Activated naive CD8-positive, alpha-beta T cell treated with anti-CD3 and anti-CD28 coated beads, Interleukin-2, amount 10 ng/mL, durations not matched to agents 7 days and 5 days (primary cell): Measurements from ENCODE around the gene KDM6A. TPM values are rescaled to one million over a fixed set of nuclear protein-coding genes. Genes with fewer than 3 reads are reported as not detected.
A peak's percentile ranks its signal among the peaks of the same experiment; 100 is the strongest.
"Not testable (repeated sequence)": the region's sequence is repeated elsewhere in the genome, so short reads cannot be mapped to it uniquely, and the experiment has no call there.

Experiments used
- ATAC-seq: fragments of 150-1000 bp; cut with Tn5 transposase; one replicate; pipeline ENCODE4 v1.10.0; 2021; ENCODE audit warnings: low read depth, moderate library complexity
- POLR2A ChIA-PET: fragments of 350-600 bp; sonication (Branson Sonifier 250); formaldehyde crosslinking; loops from one replicate; lab custom pipeline; 2021; ENCODE audit warnings: antibody characterized with exemption; lab: Charles Lee
- DNase-seq: peaks from one replicate; pipeline ENCODE4 v3.0.0; 2021
- H3K27ac Mint-ChIP-seq: one replicate; pipeline ENCODE4 v1.8.0; 2022; ENCODE audit warnings: mild to moderate bottlenecking, mixed read lengths
- H3K27me3 Mint-ChIP-seq: one replicate; pipeline ENCODE4 v1.8.0; 2022; ENCODE audit warnings: mild to moderate bottlenecking, moderate library complexity, mixed read lengths
- H3K36me3 Mint-ChIP-seq: one replicate; pipeline ENCODE4 v1.8.0; 2021; ENCODE audit warnings: mild to moderate bottlenecking, mixed read lengths
- H3K4me1 Mint-ChIP-seq: one replicate; pipeline ENCODE4 v1.8.0; 2021; ENCODE audit warnings: mixed read lengths
- H3K4me3 Mint-ChIP-seq: one replicate; pipeline ENCODE4 v1.8.0; 2022; ENCODE audit warnings: mild to moderate bottlenecking, moderate library complexity, mixed read lengths
- H3K9me3 Mint-ChIP-seq: one replicate; pipeline ENCODE4 v1.8.0; 2021; ENCODE audit warnings: mixed read lengths
- total RNA-seq, 2 experiments: library from RNA; stranded (reverse); gene quantifications; one replicate each; pipeline ENCODE4 v1.2.3, GENCODE V29; 2021

Gene KDM6A
- total RNA-seq, 2 experiments from 2014 or later = 31.3 to 37.5 TPM

DNA sequence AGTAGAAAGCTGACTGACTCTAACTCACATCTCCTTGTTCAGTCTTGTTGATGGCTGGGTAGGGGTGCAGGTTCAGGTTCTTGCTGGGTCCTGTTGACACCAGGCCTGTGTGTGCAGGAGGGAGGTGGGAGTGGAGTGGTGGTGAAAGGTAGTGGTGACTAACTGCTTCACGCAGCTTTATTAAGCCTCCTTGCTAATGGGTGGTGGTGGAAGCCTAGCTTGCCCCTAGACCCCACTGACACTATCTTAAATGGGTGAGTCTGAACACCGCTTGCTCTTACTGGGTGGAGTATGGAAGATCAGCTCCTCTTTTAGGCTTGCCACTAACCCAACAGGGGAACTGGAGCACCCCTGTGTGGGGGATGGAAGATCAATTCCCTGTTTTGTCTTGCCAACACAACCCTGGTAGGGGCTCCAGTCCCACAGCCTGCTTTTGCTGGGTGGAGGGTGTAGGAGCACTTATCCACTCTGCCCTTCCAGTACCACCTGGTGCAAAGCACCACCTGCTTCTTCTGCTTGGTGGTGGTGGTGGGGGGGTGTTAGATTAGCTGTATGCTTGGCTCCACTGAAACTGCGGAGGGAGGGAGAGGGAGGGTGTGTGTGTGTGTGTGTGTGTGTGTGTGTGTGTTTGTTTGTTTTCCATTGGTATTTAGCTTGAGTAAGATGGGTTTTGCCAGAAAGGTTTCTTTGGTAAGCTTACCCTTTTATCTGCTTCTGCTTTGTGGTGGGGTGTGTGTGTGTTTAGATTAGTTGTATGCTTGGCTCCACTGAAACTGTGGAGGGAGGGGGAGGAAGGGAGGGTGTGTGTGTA, 25.6 kb downstream of the KDM6A start:
- Mint-ChIP-seq H3K9me3 (peaks cover 1% of the 10 kb centered on the region), H3K36me3 (peaks cover 30% of the 10 kb centered on the region), H3K27ac (peak overlapping the region; percentile 60), H3K4me3 (peak overlapping the region; percentile 48), H3K4me1 (peaks cover 29% of the 10 kb centered on the region), H3K27me3 (no peaks in the 10 kb centered on the region)
- peak; percentile 52 for ATAC-seq
- POLR2A ChIA-PET = interaction anchor here (0.6 to 2.0 kb wide), 3 partner anchors 21 to 26 kb away, joined by 3 to 6 read pairs (median 4); partner anchors contain the start of gene KDM6A
- no peak for DNase-seq

DNA sequence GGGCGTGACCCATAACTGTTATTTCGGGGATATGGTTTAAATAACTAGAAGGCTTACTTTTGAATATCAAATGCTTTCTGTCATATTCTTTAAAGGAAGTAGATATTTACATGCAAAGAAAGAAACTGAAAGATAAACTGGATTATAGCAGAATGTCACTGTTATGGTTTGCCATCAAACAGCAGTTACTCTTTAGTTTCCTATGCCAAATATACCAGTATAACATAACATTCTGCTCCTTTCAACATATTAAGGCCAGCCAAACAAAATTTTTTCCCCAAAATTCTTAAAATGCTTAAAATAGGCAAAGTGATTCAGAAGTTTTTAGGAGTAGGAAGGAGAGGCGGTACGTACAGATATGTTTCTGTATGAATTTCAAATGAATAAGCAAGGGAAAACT, 27.0 kb downstream of the KDM6A start:
- H3K36me3 Mint-ChIP-seq = peaks cover 24% of the 10 kb centered on the region
- ATAC-seq (no peak), DNase-seq (no peak)
- no peak overlapping the region for H3K27ac Mint-ChIP-seq
- peaks cover 1% of the 10 kb centered on the region for H3K9me3 Mint-ChIP-seq
- peaks cover 35% of the 10 kb centered on the region for H3K4me1 Mint-ChIP-seq
- peak overlapping the region; percentile 62 for H3K4me3 Mint-ChIP-seq
- POLR2A ChIA-PET = no interaction called here
- H3K27me3 Mint-ChIP-seq = no peaks in the 10 kb centered on the region

DNA sequence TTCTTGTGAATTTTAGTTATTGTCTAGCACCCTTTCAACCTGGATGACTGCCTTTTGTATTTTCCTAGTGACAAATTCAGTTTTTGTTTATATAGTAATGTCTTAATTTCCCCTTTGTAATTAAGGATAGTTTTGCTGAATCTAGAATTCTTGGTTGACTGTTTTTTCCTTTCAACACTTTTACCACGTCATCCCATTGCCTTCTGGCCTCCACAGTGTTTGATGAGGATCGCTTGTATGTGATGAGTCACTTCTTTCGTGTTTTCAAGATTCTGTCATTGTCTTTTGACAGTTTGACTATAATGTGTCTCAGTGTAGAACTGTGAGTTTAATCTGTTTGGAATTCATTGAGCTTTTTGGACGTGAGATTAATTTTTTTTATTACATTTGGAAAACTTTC, 30.1 kb downstream of the KDM6A start:
- Mint-ChIP-seq H3K27me3 (no peaks in the 10 kb centered on the region), H3K4me3 (peak overlapping the region; percentile 3), H3K36me3 (peaks cover 14% of the 10 kb centered on the region), H3K27ac (no peak overlapping the region), H3K4me1 (peaks cover 35% of the 10 kb centered on the region), H3K9me3 (peaks cover under 1% of the 10 kb centered on the region)
- DNase-seq (no peak), ATAC-seq (no peak)
- POLR2A ChIA-PET = no interaction called here

DNA sequence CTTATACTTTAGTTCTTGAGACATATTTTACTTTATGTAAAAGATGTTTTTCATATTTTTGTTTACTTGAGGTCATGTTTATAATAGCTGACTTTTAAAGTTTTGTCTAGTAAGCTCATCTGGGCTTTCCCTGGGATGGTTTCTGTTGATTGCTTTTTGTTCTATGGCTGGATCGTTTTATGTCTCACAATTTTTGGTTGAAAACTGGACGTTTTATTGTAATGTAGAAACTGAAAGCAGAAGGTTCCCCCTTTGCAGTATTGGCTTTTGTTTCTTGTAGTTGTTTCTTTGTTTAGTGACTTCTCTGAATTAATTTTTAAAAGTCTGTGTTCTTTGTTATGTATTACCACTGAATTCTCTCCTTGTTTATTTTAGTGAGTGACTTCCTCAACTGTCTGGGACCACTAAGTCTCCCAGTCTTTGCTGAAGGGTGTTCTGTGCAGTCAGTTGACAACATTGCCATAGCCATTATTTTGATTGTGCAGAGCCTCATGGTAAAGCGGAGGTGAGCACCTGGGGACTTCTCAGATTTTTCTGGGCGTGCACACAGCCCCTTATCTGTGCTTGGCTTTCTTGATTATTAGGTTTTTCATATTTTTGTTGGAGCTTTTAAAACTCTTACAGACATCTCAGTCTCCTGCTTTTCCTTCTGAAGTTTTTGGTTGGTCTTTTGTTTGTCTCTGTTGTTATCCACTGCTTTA, 31.0 kb downstream of the KDM6A start:
- H3K4me1 Mint-ChIP-seq = peaks cover 34% of the 10 kb centered on the region
- POLR2A ChIA-PET = no interaction called here
- H3K36me3 Mint-ChIP-seq = peaks cover 16% of the 10 kb centered on the region
- H3K9me3 Mint-ChIP-seq = peaks cover 2% of the 10 kb centered on the region
- H3K27me3 Mint-ChIP-seq = no peaks in the 10 kb centered on the region
- ATAC-seq = no peak
- DNase-seq = no peak
- peak overlapping the region; percentile 37 for H3K27ac Mint-ChIP-seq
- H3K4me3 Mint-ChIP-seq = peak overlapping the region; percentile 37

DNA sequence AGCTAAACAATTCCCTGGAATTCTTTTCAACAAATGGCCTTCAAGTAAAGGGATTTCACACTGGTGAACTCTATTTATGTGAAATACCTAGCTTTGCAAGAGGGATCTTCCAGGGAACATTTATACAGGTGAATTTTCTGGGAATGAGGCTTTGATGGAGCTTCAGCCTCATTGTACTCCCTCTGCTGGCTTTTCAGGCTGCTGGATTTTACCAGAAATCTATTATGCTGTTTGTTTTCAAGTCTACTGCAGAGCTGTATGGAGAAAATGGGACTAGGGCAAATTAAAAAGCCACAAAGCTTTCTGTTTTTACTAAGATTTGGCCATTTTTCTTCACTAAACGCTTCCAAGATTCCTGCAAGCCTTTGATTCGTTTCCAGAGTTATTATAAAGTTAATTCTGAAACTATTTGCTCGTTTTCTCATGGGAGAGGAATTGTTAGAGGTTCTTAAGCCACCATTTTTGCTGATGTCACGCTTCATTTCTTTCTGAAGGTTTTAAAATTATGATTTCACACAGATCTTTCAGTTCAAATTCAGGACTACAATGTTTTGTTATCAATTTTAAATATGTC, 31.6 kb downstream of the KDM6A start:
- Mint-ChIP-seq H3K4me1 (peaks cover 29% of the 10 kb centered on the region), H3K36me3 (peaks cover 17% of the 10 kb centered on the region), H3K9me3 (peaks cover 3% of the 10 kb centered on the region), H3K27ac (peak overlapping the region; percentile 37), H3K27me3 (no peaks in the 10 kb centered on the region), H3K4me3 (no peak overlapping the region)
- no peak for DNase-seq
- POLR2A ChIA-PET = no interaction called here
- ATAC-seq = no peak

DNA sequence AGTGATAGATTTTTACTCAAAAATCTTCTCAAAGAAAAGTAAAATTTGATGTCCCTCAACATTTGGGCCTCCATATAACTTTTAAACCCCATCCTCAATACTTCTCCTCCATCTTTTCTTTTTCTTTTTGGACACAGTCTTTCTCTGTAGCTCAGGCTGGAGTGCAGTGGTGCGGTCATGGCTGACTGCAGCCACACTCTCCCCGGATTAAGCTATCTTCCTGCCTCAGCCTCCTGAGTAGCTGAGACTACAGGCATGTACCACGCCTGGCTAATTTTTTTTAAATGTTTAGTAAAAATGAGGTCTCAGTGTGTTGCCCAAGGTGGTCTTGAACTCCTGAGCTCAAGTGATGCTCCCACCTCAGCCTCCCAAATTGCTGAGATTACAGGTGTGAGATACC, 33.1 kb downstream of the KDM6A start:
- no peak overlapping the region for H3K4me3 Mint-ChIP-seq
- POLR2A ChIA-PET = interaction anchor here (1.1 kb wide), 1 partner anchor 33 kb away, joined by 4 read pairs; the partner anchor contains the start of gene KDM6A
- no peak for ATAC-seq
- peaks cover 16% of the 10 kb centered on the region for H3K36me3 Mint-ChIP-seq
- no peak for DNase-seq
- no peak overlapping the region for H3K27ac Mint-ChIP-seq
- peaks cover 26% of the 10 kb centered on the region for H3K4me1 Mint-ChIP-seq
- peaks cover 3% of the 10 kb centered on the region for H3K9me3 Mint-ChIP-seq
- H3K27me3 Mint-ChIP-seq = no peaks in the 10 kb centered on the region

DNA sequence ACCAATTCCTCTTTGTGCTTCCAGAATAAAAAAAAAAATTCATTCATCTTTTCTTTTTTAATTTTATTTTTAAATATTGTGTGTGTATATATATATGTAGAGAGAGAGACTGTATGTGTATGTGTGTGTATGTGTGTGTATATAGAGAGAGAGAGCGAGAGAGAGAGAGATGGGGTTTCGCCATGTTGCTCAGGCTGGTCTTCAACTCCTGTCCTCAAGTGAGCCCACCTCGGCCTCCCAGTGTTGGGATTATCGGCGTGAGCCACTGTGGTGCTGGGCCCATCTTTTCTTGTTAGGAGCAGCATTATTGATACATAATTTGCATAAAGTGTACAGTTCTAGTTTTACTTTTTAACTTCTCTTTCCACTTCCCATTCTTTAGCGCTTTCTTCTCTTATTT, 33.6 kb downstream of the KDM6A start:
- Mint-ChIP-seq H3K27ac (no peak overlapping the region), H3K9me3 (peaks cover 3% of the 10 kb centered on the region), H3K4me3 (no peak overlapping the region), H3K36me3 (peaks cover 16% of the 10 kb centered on the region), H3K4me1 (peaks cover 26% of the 10 kb centered on the region), H3K27me3 (no peaks in the 10 kb centered on the region)
- ATAC-seq (no peak), DNase-seq (no peak)
- POLR2A ChIA-PET = interaction anchor here (0.7 to 1.1 kb wide), 2 partner anchors 34 to 792 kb away, joined by 3 to 4 read pairs; partner anchors contain the start of gene KDM6A

DNA sequence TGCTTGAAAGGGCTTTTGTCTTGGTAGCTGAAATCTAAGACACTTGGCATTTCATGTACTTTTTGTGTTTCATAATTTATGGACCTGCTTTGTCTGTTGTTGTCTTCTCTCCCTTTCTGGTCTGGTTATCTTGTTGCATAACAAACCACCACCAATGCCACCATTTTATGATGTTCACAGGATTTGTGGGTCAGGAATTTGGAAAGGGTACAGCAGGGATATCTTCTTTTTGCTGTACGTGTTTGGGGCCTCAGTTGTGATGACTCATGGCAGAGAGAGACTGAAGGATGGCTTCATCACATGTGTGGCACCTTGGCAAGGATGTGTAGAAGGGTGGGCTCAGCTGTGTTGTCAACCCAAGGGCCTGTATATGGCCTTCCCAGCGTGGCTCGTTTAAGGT, 35.2 kb downstream of the KDM6A start:
- POLR2A ChIA-PET = no interaction called here
- H3K4me3 Mint-ChIP-seq = no peak overlapping the region
- no peaks in the 10 kb centered on the region for H3K27me3 Mint-ChIP-seq
- DNase-seq = no peak
- H3K4me1 Mint-ChIP-seq = peaks cover 24% of the 10 kb centered on the region
- peaks cover 3% of the 10 kb centered on the region for H3K9me3 Mint-ChIP-seq
- no peak for ATAC-seq
- no peak overlapping the region for H3K27ac Mint-ChIP-seq
- H3K36me3 Mint-ChIP-seq = peaks cover 13% of the 10 kb centered on the region

DNA sequence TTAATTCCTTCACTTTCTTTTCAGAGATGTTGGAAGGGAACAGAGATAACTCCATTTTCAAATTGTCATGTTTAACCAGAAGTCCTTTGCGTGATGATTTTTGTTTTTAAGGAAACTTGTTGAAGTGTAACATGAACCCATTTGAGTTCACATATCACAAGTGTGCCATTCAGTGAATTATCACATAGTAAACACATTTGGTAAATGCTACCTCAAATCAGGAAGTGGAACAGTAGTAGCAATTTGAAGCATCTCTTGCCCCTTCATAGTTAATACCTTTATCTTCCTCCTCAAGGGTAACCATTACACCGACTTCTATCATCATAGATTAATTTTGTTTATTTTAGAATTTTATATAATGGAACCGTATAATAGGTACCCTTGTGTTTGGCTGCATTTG, 35.8 kb downstream of the KDM6A start:
- POLR2A ChIA-PET = no interaction called here
- no peak for ATAC-seq
- Mint-ChIP-seq H3K9me3 (peaks cover 3% of the 10 kb centered on the region), H3K4me1 (peaks cover 21% of the 10 kb centered on the region), H3K36me3 (peaks cover 11% of the 10 kb centered on the region), H3K27ac (no peak overlapping the region), H3K4me3 (no peak overlapping the region), H3K27me3 (no peaks in the 10 kb centered on the region)
- DNase-seq = no peak

DNA sequence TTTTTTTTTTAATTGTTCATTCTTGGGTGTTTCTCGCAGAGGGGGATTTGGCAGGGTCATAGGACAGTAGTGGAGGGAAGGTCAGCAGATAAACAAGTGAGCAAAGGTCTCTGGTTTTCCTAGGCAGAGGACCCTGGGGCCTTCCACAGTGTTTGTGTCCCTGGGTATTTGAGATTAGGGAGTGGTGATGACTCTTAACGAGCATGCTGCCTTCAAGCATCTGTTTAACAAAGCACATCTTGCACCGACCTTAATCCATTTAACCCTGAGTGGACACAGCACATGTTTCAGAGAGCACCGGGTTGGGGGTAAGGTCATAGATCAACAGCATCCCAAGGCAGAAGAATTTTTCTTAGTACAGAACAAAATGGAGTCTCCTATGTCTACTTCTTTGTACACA, 37.5 kb downstream of the KDM6A start:
- peaks cover 20% of the 10 kb centered on the region for H3K4me1 Mint-ChIP-seq
- ATAC-seq, H3K4me3 Mint-ChIP-seq, H3K27me3 Mint-ChIP-seq, H3K27ac Mint-ChIP-seq, H3K9me3 Mint-ChIP-seq, POLR2A ChIA-PET, DNase-seq: not testable (repeated sequence)
- H3K36me3 Mint-ChIP-seq = peaks cover 14% of the 10 kb centered on the region

DNA sequence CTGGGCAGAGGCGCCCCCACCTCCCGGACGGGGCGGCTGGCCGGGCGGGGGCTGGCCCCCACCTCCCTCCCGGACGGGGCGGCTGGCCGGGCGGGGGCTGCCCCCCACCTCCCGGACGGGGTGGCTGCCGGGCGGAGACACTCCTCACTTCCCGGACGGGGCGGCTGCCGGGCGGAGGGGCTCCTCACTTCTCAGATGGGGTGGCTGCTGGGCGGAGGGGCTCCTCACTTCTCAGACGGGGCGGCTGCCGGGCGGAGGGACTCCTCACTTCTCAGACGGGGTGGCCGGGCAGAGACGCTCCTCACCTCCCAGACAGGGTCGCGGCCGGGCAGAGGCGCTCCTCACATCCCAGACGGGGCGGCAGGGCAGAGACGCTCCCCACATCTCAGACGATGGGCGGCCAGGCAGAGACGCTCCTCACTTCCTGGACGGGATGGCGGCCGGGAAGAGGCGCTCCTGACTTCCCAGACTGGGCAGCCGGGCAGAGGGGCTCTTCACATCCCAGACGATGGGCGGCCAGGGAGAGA, 38.1 kb downstream of the KDM6A start:
- Mint-ChIP-seq H3K36me3 (peaks cover 14% of the 10 kb centered on the region), H3K4me1 (peaks cover 21% of the 10 kb centered on the region)
- POLR2A ChIA-PET, H3K27me3 Mint-ChIP-seq, H3K9me3 Mint-ChIP-seq, ATAC-seq, DNase-seq, H3K4me3 Mint-ChIP-seq, H3K27ac Mint-ChIP-seq: not testable (repeated sequence)

DNA sequence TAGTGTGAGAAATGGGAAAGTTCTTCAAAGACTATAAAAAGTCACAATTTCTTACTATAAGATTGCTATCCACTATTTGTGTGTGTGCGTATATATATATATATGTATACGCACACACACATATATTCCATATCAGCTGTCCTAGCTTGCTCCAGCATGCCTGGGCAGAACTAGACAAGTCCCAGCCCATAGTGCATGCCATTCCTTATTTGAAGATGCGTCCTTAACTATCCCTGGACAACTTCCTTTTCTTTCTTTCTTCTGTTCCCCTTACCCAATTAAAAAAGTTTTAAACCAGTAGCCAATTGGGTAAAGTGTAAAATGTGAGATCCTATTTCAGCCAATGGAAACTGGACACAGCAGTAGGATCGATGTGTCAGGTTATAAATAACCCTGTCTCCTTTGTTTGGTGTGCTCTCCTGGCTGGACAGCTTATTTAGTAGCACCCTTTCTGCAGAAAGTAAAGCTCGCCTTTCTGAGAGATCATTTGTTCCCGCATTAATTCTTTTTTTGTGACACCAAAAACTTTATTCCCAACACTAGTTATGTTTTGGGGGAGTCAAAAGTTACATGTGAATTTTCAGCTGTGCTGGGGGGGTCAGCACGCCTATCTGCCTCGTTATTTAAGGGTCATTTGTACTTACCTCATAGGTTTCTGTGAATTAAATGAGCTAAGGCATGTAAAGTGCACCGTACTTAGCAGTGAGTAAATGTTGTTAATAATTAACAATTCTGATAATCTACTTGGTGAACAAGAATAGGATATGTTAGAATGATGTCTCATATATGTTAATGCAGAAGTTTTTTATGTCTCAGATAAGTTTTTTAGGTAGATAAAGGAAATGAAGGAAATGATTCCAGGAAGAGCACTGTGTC, 40.9 kb downstream of the KDM6A start:
- Mint-ChIP-seq H3K36me3 (peaks cover 7% of the 10 kb centered on the region), H3K27me3 (no peaks in the 10 kb centered on the region), H3K4me3 (no peak overlapping the region), H3K27ac (no peak overlapping the region), H3K4me1 (peaks cover 13% of the 10 kb centered on the region), H3K9me3 (peaks cover 1% of the 10 kb centered on the region)
- ATAC-seq (no peak), DNase-seq (no peak)
- POLR2A ChIA-PET = no interaction called here
